ENCODE measurements around the gene OR2T10. TPM values are rescaled to one million over a fixed set of nuclear protein-coding genes. Genes with fewer than 3 reads are reported as not detected.
"Not testable (repeated sequence)": the region's sequence is repeated elsewhere in the genome, so short reads cannot be mapped to it uniquely, and the experiment has no call there.

The OR2T10 gene, protein sequence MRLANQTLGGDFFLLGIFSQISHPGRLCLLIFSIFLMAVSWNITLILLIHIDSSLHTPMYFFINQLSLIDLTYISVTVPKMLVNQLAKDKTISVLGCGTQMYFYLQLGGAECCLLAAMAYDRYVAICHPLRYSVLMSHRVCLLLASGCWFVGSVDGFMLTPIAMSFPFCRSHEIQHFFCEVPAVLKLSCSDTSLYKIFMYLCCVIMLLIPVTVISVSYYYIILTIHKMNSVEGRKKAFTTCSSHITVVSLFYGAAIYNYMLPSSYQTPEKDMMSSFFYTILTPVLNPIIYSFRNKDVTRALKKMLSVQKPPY
- not detected in 2 replicates for total RNA-seq
- not detected in 2 replicates for polyA plus RNA-seq
- not detected in 2 replicates for polyA plus RNA-seq (2011; cell fraction: cytosol; rRNA removed)
- polyA plus RNA-seq (2011; cell fraction: nucleus; rRNA removed), result not detected in 2 replicates
- polyA plus RNA-seq (2012), result not detected in 2 replicates
- polyA minus RNA-seq, result not detected in 2 replicates
- not detected for polyA minus RNA-seq (2011; cell fraction: cytosol; rRNA and poly(A)+ RNA removed)
- polyA minus RNA-seq (2011; cell fraction: nucleus; rRNA and poly(A)+ RNA removed), result not detected in 2 replicates
- not detected for Bru-seq, nascent RNA
- BruChase-seq, experiment 1, labeled RNA remaining after a 6-hour chase, result not detected
- not detected for BruChase-seq, experiment 2, labeled RNA remaining after a 2-hour chase
- long read RNA-seq, result 0 reads

DNA sequence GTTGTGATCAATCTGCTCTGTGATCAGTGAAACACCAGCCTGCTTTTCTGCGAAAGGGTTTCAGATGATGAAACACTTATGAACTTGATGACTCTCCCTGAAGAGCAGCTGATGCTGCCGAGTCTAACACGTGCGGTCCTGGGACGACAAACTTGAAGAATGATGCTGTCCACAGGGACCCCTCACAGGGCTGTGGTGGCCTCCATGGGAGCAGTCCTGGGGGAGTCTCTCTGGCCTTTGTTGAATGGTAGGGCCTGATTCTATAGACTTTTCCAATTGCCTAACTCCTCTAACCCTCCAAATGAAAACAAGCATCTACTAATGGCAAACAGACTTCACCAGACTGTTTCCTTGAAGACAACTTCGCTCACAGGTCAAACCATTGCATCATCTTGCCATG is at the start of gene OR2T10:
Gene OR2T10 (minus strand): TSS at position 112 of the 400 bp plus-strand sequence. CDS start 3,932 bp downstream, outside the sequence.
- Histone ChIP-seq H3K4me2 (ENCODE audit: insufficient read depth, low read length) (no peak within 1 kb of the TSS), H3K27me3 (ENCODE audit: control insufficient read depth in 2 of 2, insufficient read depth in 2 of 2, low read length in 2 of 2) (no peaks in the 10 kb centered on the region), H3K9ac (replicated peaks; ENCODE audit: extremely low read depth, insufficient read depth, low read length) (no peak within 1 kb of the TSS), H3K9me3 (replicated peaks; ENCODE audit: control insufficient read depth, insufficient read depth, low read length) (peaks cover 2% of the 10 kb centered on the region), H4K20me1 (replicated peaks; ENCODE audit: control insufficient read depth, extremely low read depth, insufficient read depth, low read length) (no peaks in the 10 kb centered on the region), H3K4me1 (ENCODE audit: control insufficient read depth, extremely low read depth, insufficient read depth, low read length) (no peaks in the 10 kb centered on the region), H2AFZ (ENCODE audit: low read depth, low read length) (no peak within 1 kb of the TSS), H3K79me2 (ENCODE audit: control insufficient read depth, insufficient read depth, low read length) (no peaks in the 10 kb centered on the region), H3K36me3 (ENCODE audit: control insufficient read depth in 2 of 2, extremely low read depth in 1 of 2, insufficient read depth in 2 of 2, low read length in 2 of 2) (no peaks in the 10 kb centered on the region), H3K9me1 (replicated peaks; ENCODE audit: control insufficient read depth, extremely low read depth, insufficient read depth, low read length) (no peaks in the 10 kb centered on the region), H3K4me3 (replicated peaks in 1 of 3; ENCODE audit: insufficient read depth in 1 of 3, low read depth in 1 of 3, low read length in 3 of 3) (no peak within 1 kb of the TSS), H3K27ac (ENCODE audit: insufficient read depth, low read depth, low read length) (no peak within 1 kb of the TSS)
- TF ChIP-seq JUN (IDR thresholded peaks at IDR 0.05; ENCODE audit: borderline replicate concordance, insufficient read depth, insufficient read length, low read depth) (no peak), FOS (IDR thresholded peaks at IDR 0.05; ENCODE audit: borderline replicate concordance, insufficient read depth, low read length) (no peak), POLR2AphosphoS5 (IDR thresholded peaks at IDR 0.05; ENCODE audit: insufficient read depth, low read depth, low read length) (no peak), MYC (IDR thresholded peaks at IDR 0.05; ENCODE audit: low read depth, low read length) (no peak), GATA2 (IDR thresholded peaks at IDR 0.05; ENCODE audit: insufficient read depth, insufficient read length, low read depth, low read length) (no peak), EZH2 (IDR thresholded peaks at IDR 0.05; ENCODE audit: borderline replicate concordance, low read depth, low read length, severe bottlenecking) (no peak), POLR2A (IDR thresholded peaks at IDR 0.05; ENCODE audit: low read depth, low read length) (no peak)
- TF ChIP-seq, protein P1, sequence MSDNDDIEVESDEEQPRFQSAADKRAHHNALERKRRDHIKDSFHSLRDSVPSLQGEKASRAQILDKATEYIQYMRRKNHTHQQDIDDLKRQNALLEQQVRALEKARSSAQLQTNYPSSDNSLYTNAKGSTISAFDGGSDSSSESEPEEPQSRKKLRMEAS (IDR thresholded peaks at IDR 0.05; ENCODE audit: insufficient read depth, insufficient read length), result no peak
- TF ChIP-seq, protein P2, sequence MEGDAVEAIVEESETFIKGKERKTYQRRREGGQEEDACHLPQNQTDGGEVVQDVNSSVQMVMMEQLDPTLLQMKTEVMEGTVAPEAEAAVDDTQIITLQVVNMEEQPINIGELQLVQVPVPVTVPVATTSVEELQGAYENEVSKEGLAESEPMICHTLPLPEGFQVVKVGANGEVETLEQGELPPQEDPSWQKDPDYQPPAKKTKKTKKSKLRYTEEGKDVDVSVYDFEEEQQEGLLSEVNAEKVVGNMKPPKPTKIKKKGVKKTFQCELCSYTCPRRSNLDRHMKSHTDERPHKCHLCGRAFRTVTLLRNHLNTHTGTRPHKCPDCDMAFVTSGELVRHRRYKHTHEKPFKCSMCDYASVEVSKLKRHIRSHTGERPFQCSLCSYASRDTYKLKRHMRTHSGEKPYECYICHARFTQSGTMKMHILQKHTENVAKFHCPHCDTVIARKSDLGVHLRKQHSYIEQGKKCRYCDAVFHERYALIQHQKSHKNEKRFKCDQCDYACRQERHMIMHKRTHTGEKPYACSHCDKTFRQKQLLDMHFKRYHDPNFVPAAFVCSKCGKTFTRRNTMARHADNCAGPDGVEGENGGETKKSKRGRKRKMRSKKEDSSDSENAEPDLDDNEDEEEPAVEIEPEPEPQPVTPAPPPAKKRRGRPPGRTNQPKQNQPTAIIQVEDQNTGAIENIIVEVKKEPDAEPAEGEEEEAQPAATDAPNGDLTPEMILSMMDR (IDR thresholded peaks at IDR 0.05; ENCODE audit: extremely low read depth in 1 of 2, insufficient read depth in 1 of 2, low read depth in 1 of 2, low read length in 2 of 2), result no peak
- DNase-seq (ENCODE audit: low read depth, low spot score) (no peak), FAIRE-seq (no peak)
- dilution Hi-C loops (cut with MboI; ENCODE audit: extremely low pct_ligation_motif_present, low sequenced_read_pairs) (no loop called here), intact Hi-C loops (cut with micrococcal nuclease) (no loop called here)
- BruUV-seq (replicated peaks), result no TSS peak
- POLR2A ChIA-PET, result no interaction called here
- CTCF ChIA-PET, result no interaction called here

DNA sequence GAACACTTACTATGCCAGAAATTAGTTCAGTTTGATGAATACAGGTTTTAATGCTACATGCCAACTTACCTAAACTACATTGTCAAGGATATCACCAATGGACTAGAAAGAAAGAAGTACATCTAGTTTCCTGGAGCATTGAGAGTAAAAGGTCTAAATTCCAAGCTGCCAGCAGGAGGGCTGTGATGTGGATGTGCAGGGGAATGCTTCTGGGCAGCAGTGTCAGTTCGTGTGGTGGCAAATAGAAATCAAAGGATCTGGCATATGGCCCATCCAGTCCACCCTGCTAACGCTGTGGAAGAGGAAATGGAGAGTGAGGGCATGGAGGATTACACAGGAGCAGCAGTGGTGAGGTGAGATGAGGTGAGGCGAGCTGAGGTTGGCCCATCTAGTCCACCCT is 47.7 kb upstream of the OR2T10 start, which contains the start of gene OR2T35:
Gene OR2T35 (minus strand): TSS at position 101 of the 400 bp plus-strand sequence. CDS start 6,020 bp downstream, outside the sequence.
- H3K4me2 ChIP-seq (ENCODE audit: insufficient read depth, low read length); POLR2A ChIA-PET; FAIRE-seq; H3K4me3 ChIP-seq (replicated peaks in 1 of 3; ENCODE audit: insufficient read depth in 1 of 3, low read depth in 1 of 3, low read length in 3 of 3); H3K27me3 ChIP-seq (ENCODE audit: control insufficient read depth in 2 of 2, insufficient read depth in 2 of 2, low read length in 2 of 2); H2AFZ ChIP-seq (ENCODE audit: low read depth, low read length); H3K9ac ChIP-seq (replicated peaks; ENCODE audit: extremely low read depth, insufficient read depth, low read length); intact Hi-C loops (cut with micrococcal nuclease); DNase-seq (ENCODE audit: low read depth, low spot score); H3K9me1 ChIP-seq (replicated peaks; ENCODE audit: control insufficient read depth, extremely low read depth, insufficient read depth, low read length); CTCF ChIA-PET; H4K20me1 ChIP-seq (replicated peaks; ENCODE audit: control insufficient read depth, extremely low read depth, insufficient read depth, low read length); BruUV-seq (replicated peaks); dilution Hi-C loops (cut with MboI; ENCODE audit: extremely low pct_ligation_motif_present, low sequenced_read_pairs); H3K36me3 ChIP-seq (ENCODE audit: control insufficient read depth in 2 of 2, extremely low read depth in 1 of 2, insufficient read depth in 2 of 2, low read length in 2 of 2); H3K27ac ChIP-seq (ENCODE audit: insufficient read depth, low read depth, low read length); H3K79me2 ChIP-seq (ENCODE audit: control insufficient read depth, insufficient read depth, low read length); H3K4me1 ChIP-seq (ENCODE audit: control insufficient read depth, extremely low read depth, insufficient read depth, low read length); H3K9me3 ChIP-seq (replicated peaks; ENCODE audit: control insufficient read depth, insufficient read depth, low read length): not testable (repeated sequence)

All from endothelial cell of umbilical vein (primary cell).